GM19438 (cell line): ENCODE measurements around the gene DMRTA2.
"Not testable (repeated sequence)": the region's sequence is repeated elsewhere in the genome, so short reads cannot be mapped to it uniquely, and the experiment has no call there.

ENCODE experiments used
- ATAC-seq: cut with Tn5 transposase; IDR thresholded peaks from one replicate; pipeline ENCODE4 v1.9.1; 2021; ENCODE audit warnings: low read depth; ENCODE audit not compliant: unreplicated experiment

The DMRTA2 gene

GRCh38 chr1:50393522-50394120 is 29.6 kb downstream of the DMRTA2 start:
- no peak for ATAC-seq

GRCh38 chr1:50381551-50381950 is 41.7 kb downstream of the DMRTA2 start:
- not testable (repeated sequence) for ATAC-seq

GRCh38 chr1:50378770-50379169 is 44.5 kb downstream of the DMRTA2 start:
- ATAC-seq = no peak

- ATAC-seq = no peak
These were observed 49.7 kb downstream of the DMRTA2 start for GRCh38 chr1:50373532-50373931.

GRCh38 chr1:50371749-50372148 is 51.5 kb downstream of the DMRTA2 start:
- no peak for ATAC-seq

GRCh38 chr1:50369830-50370229 is 53.4 kb downstream of the DMRTA2 start:
- ATAC-seq = no peak

- no peak for ATAC-seq
These were observed 54.1 kb downstream of the DMRTA2 start for GRCh38 chr1:50369008-50369634.

- no peak for ATAC-seq
These were observed 54.9 kb downstream of the DMRTA2 start for GRCh38 chr1:50368179-50369007.
